Measurements from ENCODE around the gene PCK2. TPM values are rescaled to one million over a fixed set of nuclear protein-coding genes. Genes with fewer than 3 reads are reported as not detected.

Gene PCK2
- polyA plus RNA-seq, 2 of the 4 experiments (the other 2 are of a cell fraction) = 16.9 to 60.2 TPM

GRCh38 chr14:24053548-24054323 lies 40.4 kb upstream of the PCK2 start:
- Histone ChIP-seq H3K4me1 (peaks cover 10% of the 10 kb centered on the region; the same call in 2 of the 3 replicates), H3K4me3 (no peak overlapping the region), H3K27ac (no peak overlapping the region), H3K4me2 (no peak overlapping the region), H3K9me3 (no peaks in the 10 kb centered on the region)
- 44% methylated on average over 10 of the region's 10 CpGs for WGBS (ENCODE audit: missing lambda C conversion rate)
- ATAC-seq (no peak), FAIRE-seq (no peak), DNase-seq (ENCODE audit: low read depth in 1 of 2, low spot score in 1 of 2) (no peak)
- TF ChIP-seq TFCP2L1 (CRISPR knock-in tag; IDR thresholded peaks at IDR 0.05) (no peak), ZSCAN20 (CRISPR knock-in tag; IDR thresholded peaks at IDR 0.05) (no peak), RNF2 (IDR thresholded peaks at IDR 0.05; ENCODE audit: borderline replicate concordance, low read depth) (no peak), FOXS1 (CRISPR knock-in tag; IDR thresholded peaks at IDR 0.05) (no peak), CEBPB (IDR thresholded peaks at IDR 0.05) (no peak), EHMT2 (IDR thresholded peaks at IDR 0.05; ENCODE audit: low read depth) (no peak), RAD21 (conservative IDR thresholded peaks at IDR 0.05 in 1 of 2, IDR thresholded peaks at IDR 0.05 in 1 of 2) (no peak), NFE2L2 (conservative IDR thresholded peaks at IDR 0.05; ENCODE audit: low read length) (no peak), MAZ (IDR thresholded peaks at IDR 0.05; ENCODE audit: borderline replicate concordance, low read depth, low read length) (no peak), SMC3 (IDR thresholded peaks at IDR 0.05) (no peak), NR3C1 (IDR thresholded peaks at IDR 0.05) (no peak), CBX8 (IDR thresholded peaks at IDR 0.05) (no peak)
- ChIA-PET POLR2A (interaction anchor here (0.7 to 1.6 kb wide), 3 partner anchors 40 to 189 kb away, joined by 3 to 9 read pairs (median 3); partner anchors contain the start of genes DCAF11, NRL, PCK2 and TINF2), CTCF (interaction anchor here (0.6 to 15.8 kb wide), 8 partner anchors 11 to 243 kb away, joined by 3 to 405 read pairs (median 10); partner anchors contain the start of genes IRF9, PCK2 and PSME1)

DNA sequence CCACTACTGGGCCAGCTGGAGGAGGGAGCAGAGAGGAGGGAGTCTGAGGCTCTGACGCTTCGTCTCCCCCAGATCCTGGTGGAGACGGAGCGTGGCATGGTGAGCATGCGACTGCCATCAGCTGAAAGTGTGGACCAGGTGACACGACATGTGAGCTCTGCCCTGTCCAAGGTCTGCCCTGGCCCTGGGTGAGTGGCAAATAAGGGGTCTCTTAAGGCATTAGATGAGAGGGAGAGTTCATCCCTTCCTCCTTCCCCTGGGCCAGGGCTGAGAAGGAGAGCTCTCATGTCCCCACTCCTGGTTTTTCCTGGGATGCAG lies 39.8 kb upstream of the PCK2 start:
- WGBS (ENCODE audit: missing lambda C conversion rate) = 70% methylated on average over 6 of the region's 6 CpGs
- FAIRE-seq = no peak
- no peaks in the 10 kb centered on the region for H3K9me3 ChIP-seq
- H3K4me2 ChIP-seq = no peak overlapping the region
- ATAC-seq = no peak
- ChIA-PET POLR2A (interaction anchor here (0.7 to 1.6 kb wide), 3 partner anchors 39 to 188 kb away, joined by 3 to 9 read pairs (median 3); partner anchors contain the start of genes DCAF11, NRL, PCK2 and TINF2), CTCF (interaction anchor here (1.2 to 15.8 kb wide), 7 partner anchors 12 to 243 kb away, joined by 4 to 405 read pairs (median 14); partner anchors contain the start of genes IRF9, PCK2 and PSME1)
- H3K27ac ChIP-seq = no peak overlapping the region
- TF ChIP-seq KDM1A (IDR thresholded peaks at IDR 0.05; ENCODE audit: low read depth) (no peak), HES2 (IDR thresholded peaks at IDR 0.05) (no peak), PHF8 (IDR thresholded peaks at IDR 0.05; ENCODE audit: borderline replicate concordance, low read depth) (no peak), SREBF2 (IDR thresholded peaks at IDR 0.05) (no peak), NPAS2 (CRISPR knock-in tag; IDR thresholded peaks at IDR 0.05; ENCODE audit: borderline replicate concordance) (no peak), POLR2A (IDR thresholded peaks at IDR 0.05; ENCODE audit: low read length) (no peak), NFE2L2 (conservative IDR thresholded peaks at IDR 0.05; ENCODE audit: low read length) (no peak), NR3C1 (IDR thresholded peaks at IDR 0.05) (no peak), ZNF302 (CRISPR knock-in tag; IDR thresholded peaks at IDR 0.05) (no peak), RNF2 (IDR thresholded peaks at IDR 0.05; ENCODE audit: borderline replicate concordance, low read depth) (no peak), RARB (CRISPR knock-in tag; IDR thresholded peaks at IDR 0.05) (no peak), ZFP36 (IDR thresholded peaks at IDR 0.05; ENCODE audit: borderline replicate concordance, partially characterized antibody) (no peak), FOXS1 (CRISPR knock-in tag; IDR thresholded peaks at IDR 0.05) (no peak), KDM5A (IDR thresholded peaks at IDR 0.05) (no peak), EP300 (IDR thresholded peaks at IDR 0.05) (no peak), BHLHE40 (IDR thresholded peaks at IDR 0.05; ENCODE audit: low read depth, low read length) (no peak), HOXB5 (CRISPR knock-in tag; IDR thresholded peaks at IDR 0.05) (no peak)
- TF ChIP-seq, protein P1, sequence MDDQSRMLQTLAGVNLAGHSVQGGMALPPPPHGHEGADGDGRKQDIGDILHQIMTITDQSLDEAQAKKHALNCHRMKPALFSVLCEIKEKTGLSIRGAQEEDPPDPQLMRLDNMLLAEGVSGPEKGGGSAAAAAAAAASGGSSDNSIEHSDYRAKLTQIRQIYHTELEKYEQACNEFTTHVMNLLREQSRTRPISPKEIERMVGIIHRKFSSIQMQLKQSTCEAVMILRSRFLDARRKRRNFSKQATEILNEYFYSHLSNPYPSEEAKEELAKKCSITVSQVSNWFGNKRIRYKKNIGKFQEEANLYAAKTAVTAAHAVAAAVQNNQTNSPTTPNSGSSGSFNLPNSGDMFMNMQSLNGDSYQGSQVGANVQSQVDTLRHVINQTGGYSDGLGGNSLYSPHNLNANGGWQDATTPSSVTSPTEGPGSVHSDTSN (IDR thresholded peaks at IDR 0.05) = no peak
- TF ChIP-seq, protein P2, sequence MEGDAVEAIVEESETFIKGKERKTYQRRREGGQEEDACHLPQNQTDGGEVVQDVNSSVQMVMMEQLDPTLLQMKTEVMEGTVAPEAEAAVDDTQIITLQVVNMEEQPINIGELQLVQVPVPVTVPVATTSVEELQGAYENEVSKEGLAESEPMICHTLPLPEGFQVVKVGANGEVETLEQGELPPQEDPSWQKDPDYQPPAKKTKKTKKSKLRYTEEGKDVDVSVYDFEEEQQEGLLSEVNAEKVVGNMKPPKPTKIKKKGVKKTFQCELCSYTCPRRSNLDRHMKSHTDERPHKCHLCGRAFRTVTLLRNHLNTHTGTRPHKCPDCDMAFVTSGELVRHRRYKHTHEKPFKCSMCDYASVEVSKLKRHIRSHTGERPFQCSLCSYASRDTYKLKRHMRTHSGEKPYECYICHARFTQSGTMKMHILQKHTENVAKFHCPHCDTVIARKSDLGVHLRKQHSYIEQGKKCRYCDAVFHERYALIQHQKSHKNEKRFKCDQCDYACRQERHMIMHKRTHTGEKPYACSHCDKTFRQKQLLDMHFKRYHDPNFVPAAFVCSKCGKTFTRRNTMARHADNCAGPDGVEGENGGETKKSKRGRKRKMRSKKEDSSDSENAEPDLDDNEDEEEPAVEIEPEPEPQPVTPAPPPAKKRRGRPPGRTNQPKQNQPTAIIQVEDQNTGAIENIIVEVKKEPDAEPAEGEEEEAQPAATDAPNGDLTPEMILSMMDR (IDR thresholded peaks at IDR 0.05) = no peak
- no peak overlapping the region for H3K4me3 ChIP-seq
- no peak for DNase-seq (ENCODE audit: low read depth in 1 of 2, low spot score in 1 of 2)
- H3K4me1 ChIP-seq = peaks cover 10% of the 10 kb centered on the region; the same call in 2 of the 3 replicates

Measured in A549 (cell line).